H9 (cell line): Measurements from ENCODE around the gene DNAAF5. TPM values are rescaled to one million over a fixed set of nuclear protein-coding genes. Genes with fewer than 3 reads are reported as not detected.

Experiments
- DNase-seq: peaks from one replicate; pipeline ENCODE4 v3.0.0-alpha.2; 2017
- H2AFZ ChIP-seq: one replicate; pipeline ENCODE4 v1.6.1; 2013; ENCODE audit warnings: mild to moderate bottlenecking, low read length, control low read depth, moderate library complexity
- H2AK5ac ChIP-seq: 2 replicates; pipeline ENCODE4 v1.6.1; 2013; ENCODE audit warnings: low read length, control low read depth, mixed read lengths; ENCODE audit not compliant: insufficient read length
- H2BK120ac ChIP-seq: one replicate; pipeline ENCODE4 v1.6.1; 2013; ENCODE audit warnings: low read depth, mild to moderate bottlenecking, low read length, control low read depth, inconsistent platforms; ENCODE audit not compliant: poor library complexity, severe bottlenecking
- H2BK12ac ChIP-seq: 2 replicates; pipeline ENCODE4 v1.6.1; 2013; ENCODE audit warnings: low read length, control low read depth, mixed read lengths, low read depth; ENCODE audit not compliant: insufficient read length
- H2BK15ac ChIP-seq: 2 replicates; pipeline ENCODE4 v1.6.1; 2013; ENCODE audit warnings: low read depth, low read length, control low read depth
- H2BK20ac ChIP-seq: one replicate; pipeline ENCODE4 v1.6.1; 2013; ENCODE audit warnings: low read depth, mild to moderate bottlenecking, low read length, control low read depth, inconsistent platforms; ENCODE audit not compliant: poor library complexity, severe bottlenecking
- H2BK5ac ChIP-seq: 2 replicates; pipeline ENCODE4 v1.6.1; 2013; ENCODE audit warnings: low read length, control low read depth, mixed read lengths; ENCODE audit not compliant: insufficient read length
- H3K14ac ChIP-seq: 2 replicates; pipeline ENCODE4 v1.6.1; 2013; ENCODE audit warnings: low read length, control low read depth; ENCODE audit not compliant: insufficient read depth
- H3K18ac ChIP-seq: 2 replicates; pipeline ENCODE4 v1.6.1; 2013; ENCODE audit warnings: low read depth, mild to moderate bottlenecking, mixed read lengths, low read length, control low read depth; ENCODE audit not compliant: insufficient read length
- H3K23ac ChIP-seq: 2 replicates; pipeline ENCODE4 v1.6.1; 2013; ENCODE audit warnings: low read length, control low read depth, mixed read lengths, low read depth; ENCODE audit not compliant: insufficient read length
- H3K23me2 ChIP-seq: 2 replicates; pipeline ENCODE4 v1.6.1; 2013; ENCODE audit warnings: low read depth, mild to moderate bottlenecking, mixed read lengths, low read length, control low read depth; ENCODE audit not compliant: insufficient read length, poor library complexity, severe bottlenecking
- H3K27ac ChIP-seq: 2 replicates; pipeline ENCODE4 v1.5.1; 2013; ENCODE audit warnings: low read length, control low read depth, mixed read lengths, low read depth; ENCODE audit not compliant: insufficient read length
- H3K27me3 ChIP-seq: 2 replicates; pipeline ENCODE4 v1.6.1; 2013; ENCODE audit warnings: low read length, control low read depth, inconsistent platforms; ENCODE audit not compliant: insufficient read depth
- H3K4ac ChIP-seq: 2 replicates; pipeline ENCODE4 v1.6.1; 2013; ENCODE audit warnings: low read depth, mild to moderate bottlenecking, control low read depth, inconsistent platforms, low read length, moderate library complexity
- H3K4me1 ChIP-seq: 2 replicates; pipeline ENCODE4 v1.6.1; 2013; ENCODE audit warnings: low read length, control low read depth, inconsistent platforms; ENCODE audit not compliant: insufficient read depth
- H3K4me2 ChIP-seq: 2 replicates; pipeline ENCODE4 v1.6.1; 2013; ENCODE audit warnings: low read length, control low read depth, mixed read lengths; ENCODE audit not compliant: insufficient read length, insufficient read depth
- H3K56ac ChIP-seq: 2 replicates; pipeline ENCODE4 v1.6.1; 2013; ENCODE audit warnings: low read depth, mild to moderate bottlenecking, mixed read lengths, low read length, control low read depth; ENCODE audit not compliant: insufficient read length
- H3K79me1 ChIP-seq: 2 replicates; pipeline ENCODE4 v1.6.1; 2013; ENCODE audit warnings: low read depth, mild to moderate bottlenecking, moderate library complexity, low read length, control low read depth, inconsistent platforms; ENCODE audit not compliant: insufficient read depth, poor library complexity, severe bottlenecking
- H3K79me2 ChIP-seq: 2 replicates; pipeline ENCODE4 v1.6.1; 2013; ENCODE audit warnings: low read length, control low read depth, inconsistent platforms; ENCODE audit not compliant: insufficient read depth
- H3K9ac ChIP-seq: 2 replicates; pipeline ENCODE4 v1.6.1; 2013; ENCODE audit warnings: low read length, control low read depth, mixed read lengths; ENCODE audit not compliant: insufficient read length; ENCODE audit errors: extremely low read depth
- H3K9me3 ChIP-seq: one replicate; pipeline ENCODE4 v1.6.1; 2013; ENCODE audit warnings: low read depth, low read length, inconsistent platforms; ENCODE audit not compliant: control insufficient read depth
- H3T11ph ChIP-seq: one replicate; pipeline ENCODE4 v1.6.1; 2013; ENCODE audit warnings: mild to moderate bottlenecking, low read length, control low read depth, inconsistent platforms
- H4K20me1 ChIP-seq: one replicate; pipeline ENCODE4 v1.6.1; 2013; ENCODE audit not compliant: control insufficient read depth, insufficient read length, insufficient read depth
- H4K5ac ChIP-seq: 2 replicates; pipeline ENCODE4 v1.6.1; 2013; ENCODE audit warnings: low read depth, mild to moderate bottlenecking, mixed read lengths, low read length, control low read depth; ENCODE audit not compliant: insufficient read length
- H4K8ac ChIP-seq: replicated peaks from 2 replicates; pipeline ENCODE4 v1.6.1; 2013; ENCODE audit warnings: low read length, control low read depth, mixed read lengths, low read depth; ENCODE audit not compliant: insufficient read length
- H4K91ac ChIP-seq: 2 replicates; pipeline ENCODE4 v1.6.1; 2013; ENCODE audit warnings: low read depth, mild to moderate bottlenecking, moderate library complexity, mixed read lengths, low read length, control low read depth; ENCODE audit not compliant: insufficient read length
- H3K27ac Mint-ChIP-seq, 3 experiments: 2 replicates in 2 of 3; 3 replicates in 1 of 3; pipeline ENCODE4 v1.8.0; 2020 to 2021; ENCODE audit warnings: mixed read lengths in 3 of 3, mild to moderate bottlenecking in 1 of 3, moderate library complexity in 1 of 3
- H3K27me3 Mint-ChIP-seq: 2 replicates; pipeline ENCODE4 v1.8.0; 2021; ENCODE audit warnings: low read depth, mild to moderate bottlenecking, moderate library complexity, mixed read lengths
- H3K36me3 Mint-ChIP-seq, 3 experiments: 2 replicates in 2 of 3; 3 replicates in 1 of 3; pipeline ENCODE4 v1.8.0; 2020 to 2021; ENCODE audit warnings: low read depth in 3 of 3, mixed read lengths in 3 of 3; ENCODE audit not compliant: insufficient read depth in 1 of 3
- H3K4me1 Mint-ChIP-seq, 2 experiments: 2 replicates each; pipeline ENCODE4 v1.8.0; 2020; ENCODE audit warnings: mixed read lengths in 2 of 2
- H3K4me3 Mint-ChIP-seq, 2 experiments: 2 replicates in 1 of 2; 3 replicates in 1 of 2; pipeline ENCODE4 v1.8.0; 2020 to 2021; ENCODE audit warnings: mild to moderate bottlenecking in 2 of 2, mixed read lengths in 2 of 2, moderate library complexity in 1 of 2
- H3K9me3 Mint-ChIP-seq, 2 experiments: 2 replicates in 1 of 2; 3 replicates in 1 of 2; pipeline ENCODE4 v1.8.0; 2020; ENCODE audit warnings: mild to moderate bottlenecking in 2 of 2, mixed read lengths in 2 of 2, moderate library complexity in 1 of 2
- CTCF ChIP-seq: fragments of 200-600 bp; sonication (generic); conservative IDR thresholded peaks from 3 replicates; pipeline ENCODE4 v1.8.0; 2021; ENCODE audit warnings: antibody characterized with exemption, mild to moderate bottlenecking
- WGBS: extraction: QIAGEN DNeasy Blood & Tissue Kit; methylation state at CpG from one replicate; pipeline ENCODE4 v1.1.7; 2013; ENCODE audit warnings: missing lambda C conversion rate, low lambda C conversion rate, mixed read lengths; ENCODE audit not compliant: insufficient read length; ENCODE audit errors: extremely low coverage; 5-methylcytosine and 5-hydroxymethylcytosine counted together
- total RNA-seq: library from RNA; stranded (reverse); gene quantifications from 2 replicates; pipeline ENCODE4 v1.2.1, GENCODE V29; 2021

Gene DNAAF5
- total RNA-seq, 1 experiment from 2014 or later: 43.5 TPM

GRCh38 chr7:763762-764161 is 37.3 kb downstream of the DNAAF5 start:
- Histone ChIP-seq H2BK12ac (no peak overlapping the region), H3T11ph (no peak overlapping the region), H3K27ac (no peak overlapping the region), H4K5ac (no peak overlapping the region), H2AFZ (no peak overlapping the region), H3K18ac (no peak overlapping the region), H4K8ac (no peak overlapping the region), H3K27me3 (no peaks in the 10 kb centered on the region), H3K23me2 (no peaks in the 10 kb centered on the region), H3K56ac (no peak overlapping the region), H4K20me1 (no peaks in the 10 kb centered on the region), H2BK5ac (no peak overlapping the region), H4K91ac (no peak overlapping the region), H3K4me2 (no peak overlapping the region), H3K23ac (no peak overlapping the region), H3K79me2 (no peaks in the 10 kb centered on the region), H3K14ac (no peak overlapping the region), H2AK5ac (no peak overlapping the region), H2BK120ac (no peak overlapping the region), H2BK15ac (no peak overlapping the region), H3K9me3 (no peaks in the 10 kb centered on the region), H3K4me1 (no peaks in the 10 kb centered on the region), H3K4ac (no peak overlapping the region), H3K9ac (no peak overlapping the region), H2BK20ac (no peak overlapping the region), H3K79me1 (no peaks in the 10 kb centered on the region)
- no peak for TF ChIP-seq CTCF
- WGBS: no CpG with 5 or more reads among the region's 19 CpGs
- Mint-ChIP-seq H3K4me3 (no peak overlapping the region), H3K27ac (no peak overlapping the region), H3K27me3 (no peaks in the 10 kb centered on the region), H3K9me3 (no peaks in the 10 kb centered on the region; a peak in 1 of 5 replicates), H3K4me1 (no peaks in the 10 kb centered on the region), H3K36me3 (peaks cover 38 to 69% (median 58%) of the 10 kb centered on the region in 3 experiments)
- DNase-seq: no peak
